ENCODE results near the gene XAB2.

Gene XAB2

DNA sequence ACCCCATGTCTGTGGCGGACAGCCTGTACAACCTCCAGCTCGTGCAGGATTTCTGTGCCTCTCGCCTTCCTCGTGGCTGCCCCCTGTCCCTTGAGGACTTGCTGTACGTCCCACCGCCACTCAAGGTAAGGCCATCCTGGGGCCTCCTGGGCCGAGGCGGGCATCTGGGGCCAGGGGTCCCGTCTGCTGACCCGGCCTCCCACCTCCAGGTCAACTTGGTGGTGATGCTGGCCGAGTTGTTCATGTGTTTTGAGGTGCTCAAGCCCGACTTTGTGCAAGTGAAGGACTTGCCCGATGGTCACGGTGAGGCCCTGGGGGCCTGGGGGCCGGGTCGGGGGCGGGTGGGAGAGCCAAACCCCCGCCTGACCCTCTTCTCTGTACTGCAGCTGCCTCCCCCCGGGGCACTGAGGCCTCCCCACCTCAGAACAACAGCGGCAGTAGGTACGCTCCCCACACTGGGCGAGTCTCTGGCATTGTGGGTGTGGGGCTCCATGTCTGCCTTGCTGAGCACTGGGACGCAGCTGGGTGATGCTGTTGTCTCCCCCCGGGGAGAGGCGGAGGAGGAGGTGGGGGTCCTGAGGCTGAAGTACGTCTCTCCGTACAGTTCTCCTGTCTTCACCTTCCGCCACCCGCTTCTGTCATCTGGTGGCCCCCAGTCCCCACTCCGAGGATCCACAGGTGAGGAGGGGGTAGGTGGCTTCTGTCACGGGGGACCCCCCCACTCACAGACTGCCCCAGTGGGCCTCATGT lies 18.7 kb downstream of the XAB2 start:
- ChIA-PET CTCF (interaction anchor here (1.3 kb wide), 1 partner anchor 43 kb away, joined by 3 read pairs; no protein-coding TSS in a partner anchor), POLR2A (no interaction called here)
- no peak overlapping the region for H3K4me3 ChIP-seq (ENCODE audit: low read depth, low read length)
- TF ChIP-seq, protein P1, sequence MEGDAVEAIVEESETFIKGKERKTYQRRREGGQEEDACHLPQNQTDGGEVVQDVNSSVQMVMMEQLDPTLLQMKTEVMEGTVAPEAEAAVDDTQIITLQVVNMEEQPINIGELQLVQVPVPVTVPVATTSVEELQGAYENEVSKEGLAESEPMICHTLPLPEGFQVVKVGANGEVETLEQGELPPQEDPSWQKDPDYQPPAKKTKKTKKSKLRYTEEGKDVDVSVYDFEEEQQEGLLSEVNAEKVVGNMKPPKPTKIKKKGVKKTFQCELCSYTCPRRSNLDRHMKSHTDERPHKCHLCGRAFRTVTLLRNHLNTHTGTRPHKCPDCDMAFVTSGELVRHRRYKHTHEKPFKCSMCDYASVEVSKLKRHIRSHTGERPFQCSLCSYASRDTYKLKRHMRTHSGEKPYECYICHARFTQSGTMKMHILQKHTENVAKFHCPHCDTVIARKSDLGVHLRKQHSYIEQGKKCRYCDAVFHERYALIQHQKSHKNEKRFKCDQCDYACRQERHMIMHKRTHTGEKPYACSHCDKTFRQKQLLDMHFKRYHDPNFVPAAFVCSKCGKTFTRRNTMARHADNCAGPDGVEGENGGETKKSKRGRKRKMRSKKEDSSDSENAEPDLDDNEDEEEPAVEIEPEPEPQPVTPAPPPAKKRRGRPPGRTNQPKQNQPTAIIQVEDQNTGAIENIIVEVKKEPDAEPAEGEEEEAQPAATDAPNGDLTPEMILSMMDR (IDR thresholded peaks at IDR 0.05; ENCODE audit: insufficient read depth, low read length, missing control alignments) = no peak
- no peak for DNase-seq (ENCODE audit: low read depth, low spot score)

DNA sequence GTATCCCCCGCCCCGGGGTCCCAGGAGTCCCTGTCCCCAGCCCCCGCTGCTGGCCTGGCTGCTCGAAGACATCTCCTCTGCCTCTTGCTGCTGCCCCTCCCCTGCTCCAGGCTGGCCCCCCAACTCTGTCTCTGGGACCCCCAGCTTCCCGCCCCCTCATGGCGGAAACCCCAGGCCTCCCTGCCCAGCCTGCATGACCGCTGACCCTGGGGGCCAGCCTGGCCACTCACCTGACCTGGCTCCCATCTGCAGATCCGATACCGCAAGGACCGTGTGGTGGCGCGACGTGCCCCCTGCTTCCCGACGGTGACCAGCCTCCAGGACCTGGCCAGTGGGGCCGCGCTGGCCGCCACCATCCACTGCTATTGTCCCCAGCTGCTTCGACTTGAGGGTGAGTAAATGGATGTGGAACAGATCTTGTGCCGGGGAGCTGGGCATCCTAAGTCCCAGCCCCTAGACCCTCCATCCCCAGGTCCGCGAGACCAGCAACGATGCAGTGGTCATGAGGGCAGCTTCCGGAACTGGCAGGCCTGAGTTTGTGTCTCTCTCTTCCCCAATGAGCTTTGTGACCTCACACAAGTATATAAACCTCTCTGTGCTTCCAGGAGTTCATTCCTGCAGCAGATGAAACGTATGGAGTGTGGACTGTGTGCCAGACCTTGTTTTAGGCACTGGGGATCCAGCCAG lies 21.3 kb downstream of the XAB2 start:
- ChIA-PET POLR2A (no interaction called here), CTCF (interaction anchor here (0.8 to 1.3 kb wide), 3 partner anchors 39 to 73 kb away, joined by 3 read pairs; partner anchors contain the start of gene TRAPPC5)
- TF ChIP-seq, protein P1 (IDR thresholded peaks at IDR 0.05; ENCODE audit: insufficient read depth, low read length, missing control alignments) = no peak
- no peak for DNase-seq (ENCODE audit: low read depth, low spot score)
- no peak overlapping the region for H3K4me3 ChIP-seq (ENCODE audit: low read depth, low read length)

DNA sequence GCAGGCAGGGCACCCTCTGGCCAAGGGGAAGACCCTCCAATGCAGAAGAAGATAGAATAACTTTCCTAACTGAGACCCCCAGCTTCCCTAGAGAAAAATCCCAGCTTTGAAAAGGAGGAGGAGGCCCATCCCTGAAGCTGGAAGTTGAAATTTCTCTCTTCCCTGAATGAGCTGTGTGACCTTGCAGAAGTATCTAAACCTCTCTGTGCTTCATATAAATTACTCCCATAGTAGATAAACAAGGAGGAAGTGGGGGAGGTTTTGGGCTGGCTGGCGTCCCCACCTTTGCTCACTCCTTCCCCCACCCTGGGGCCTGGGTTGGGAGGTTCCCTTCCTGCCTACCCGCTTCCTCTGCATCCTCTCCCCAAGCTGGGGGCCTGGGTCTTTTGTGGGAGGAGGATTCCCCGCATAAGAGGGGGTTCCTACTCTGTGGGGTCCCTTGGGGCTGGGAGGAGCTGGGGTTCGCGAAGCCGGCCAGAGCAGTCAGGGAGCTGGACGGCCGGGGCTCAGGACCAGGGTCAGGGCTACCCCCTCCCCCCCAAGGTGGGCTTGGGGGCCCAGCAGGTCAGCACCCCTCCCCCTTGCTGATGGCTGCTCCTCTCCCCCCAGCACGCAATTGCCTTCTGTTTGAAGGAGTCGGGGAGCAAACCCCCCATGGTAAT lies 22.0 kb downstream of the XAB2 start:
- TF ChIP-seq, protein P1 (IDR thresholded peaks at IDR 0.05; ENCODE audit: insufficient read depth, low read length, missing control alignments) = no peak
- ChIA-PET POLR2A (no interaction called here), CTCF (interaction anchor here (0.8 to 1.0 kb wide), 2 partner anchors 40 to 73 kb away, joined by 3 read pairs; partner anchors contain the start of gene TRAPPC5)
- no peak for DNase-seq (ENCODE audit: low read depth, low spot score)
- H3K4me3 ChIP-seq (ENCODE audit: low read depth, low read length) = no peak overlapping the region

DNA sequence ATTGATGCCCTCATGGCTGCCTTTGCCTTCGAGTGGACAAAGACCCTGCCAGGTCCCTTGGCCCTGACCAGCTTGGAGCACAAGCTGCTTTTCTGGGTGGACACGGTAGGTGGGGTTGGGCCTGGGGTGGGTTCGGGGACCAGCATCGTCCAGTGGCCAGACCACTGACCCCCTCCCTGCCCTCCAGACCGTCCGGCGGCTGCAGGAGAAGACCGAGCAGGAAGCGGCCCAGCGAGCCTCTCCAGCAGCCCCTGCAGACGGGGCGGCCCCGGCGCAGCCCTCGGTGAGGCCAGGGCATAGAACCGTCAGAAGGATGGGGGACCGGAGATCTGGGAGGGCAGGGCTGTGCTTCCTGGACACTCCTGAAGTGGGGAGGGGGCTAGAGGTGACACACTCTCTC lies 23.1 kb downstream of the XAB2 start:
- CTCF ChIA-PET = interaction anchor here (1.3 to 2.0 kb wide), 3 partner anchors 37 to 74 kb away, joined by 3 to 9 read pairs (median 4); partner anchors contain the start of gene TRAPPC5
- POLR2A ChIA-PET = no interaction called here
- no peak overlapping the region for H3K4me3 ChIP-seq (ENCODE audit: low read depth, low read length)

DNA sequence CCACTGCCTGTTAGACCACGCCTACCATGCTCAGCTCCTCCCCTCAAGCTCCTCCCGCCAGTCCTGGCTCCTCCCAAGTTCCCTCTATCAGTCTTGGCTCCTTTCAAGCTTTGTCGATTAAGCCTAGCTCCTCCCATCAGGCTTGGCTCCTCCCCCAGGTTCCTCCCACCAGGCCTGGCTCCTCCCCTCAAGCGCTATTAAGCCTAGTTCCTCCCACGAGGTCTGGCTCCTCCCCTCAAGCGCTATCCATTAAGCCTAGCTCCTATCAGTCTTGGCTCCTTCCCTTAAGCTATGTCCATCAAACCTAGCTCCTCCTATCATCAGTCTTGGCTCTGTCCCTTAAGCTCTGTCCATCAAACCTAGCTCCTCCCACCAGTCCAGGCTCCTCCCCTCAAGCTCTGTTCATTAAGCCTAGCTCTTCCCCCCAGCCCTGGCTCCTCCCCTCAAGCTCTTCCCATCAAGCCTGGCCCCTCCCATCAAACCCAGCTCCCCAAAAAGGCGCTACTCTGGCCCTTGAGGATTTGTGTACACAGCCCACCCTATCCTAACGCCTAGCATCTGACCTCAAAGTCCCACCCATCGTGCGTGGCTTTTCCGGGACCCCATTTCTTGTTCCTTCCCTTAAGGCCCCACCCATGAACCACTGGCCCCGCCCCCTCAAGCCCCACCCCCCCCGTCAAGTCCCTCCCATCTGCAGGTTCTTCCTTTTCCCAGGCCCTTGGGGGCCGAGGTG lies 23.7 kb downstream of the XAB2 start:
- TF ChIP-seq, protein P1 (IDR thresholded peaks at IDR 0.05; ENCODE audit: insufficient read depth, low read length, missing control alignments) = no peak
- ChIA-PET POLR2A (no interaction called here), CTCF (interaction anchor here (0.8 to 2.0 kb wide), 4 partner anchors 37 to 265 kb away, joined by 3 to 9 read pairs (median 4); partner anchors contain the start of gene TRAPPC5)
- DNase-seq (ENCODE audit: low read depth, low spot score) = no peak
- no peak overlapping the region for H3K4me3 ChIP-seq (ENCODE audit: low read depth, low read length)

More for the DNA sequence above, 23.1 kb downstream of the XAB2 start:
- DNase-seq (ENCODE audit: low read depth, low spot score) = no peak
- TF ChIP-seq, protein P1 (IDR thresholded peaks at IDR 0.05; ENCODE audit: insufficient read depth, low read length, missing control alignments) = no peak

Measured in AG04449 (cell line).